Umbilical cord (tissue), 2 donors: Measurements from ENCODE around the gene MYB. TPM values are rescaled to one million over a fixed set of nuclear protein-coding genes. Genes with fewer than 3 reads are reported as not detected.

ENCODE experiments used
- DNase-seq: peaks from one replicate; pipeline ENCODE4 v3.0.0-alpha.2; 2015; ENCODE audit warnings: low spot score
- total RNA-seq: library from RNA; depleted of rRNA; stranded (reverse); fragments of >200 nt; gene quantifications from one replicate; pipeline ENCODE4 v1.2.3, GENCODE V29; 2014; ENCODE audit warnings: low replicate concordance; ENCODE audit not compliant: insufficient read depth

MYB gene
- total RNA-seq, 1 donor from 2014 or later: 0.72 TPM

DNA sequence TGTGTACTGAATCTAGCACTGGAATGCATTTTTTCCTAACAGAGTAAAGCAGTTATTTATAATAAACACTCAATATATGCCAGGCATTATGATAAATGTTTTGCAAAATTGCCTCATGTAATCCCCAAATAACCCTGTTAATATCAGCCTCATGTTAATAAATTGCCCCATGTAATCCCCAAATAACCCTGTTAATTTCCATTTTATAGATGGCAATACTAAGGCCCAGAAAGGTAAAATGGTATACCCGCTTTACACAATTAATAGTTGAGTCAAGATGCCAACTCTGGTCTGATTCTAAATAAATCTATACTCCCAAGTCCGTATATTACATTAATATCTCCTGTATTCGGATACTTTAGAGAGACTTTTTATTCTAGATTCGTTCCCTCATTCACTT lies 6.3 kb downstream of the MYB start:
- no peak for DNase-seq

DNA sequence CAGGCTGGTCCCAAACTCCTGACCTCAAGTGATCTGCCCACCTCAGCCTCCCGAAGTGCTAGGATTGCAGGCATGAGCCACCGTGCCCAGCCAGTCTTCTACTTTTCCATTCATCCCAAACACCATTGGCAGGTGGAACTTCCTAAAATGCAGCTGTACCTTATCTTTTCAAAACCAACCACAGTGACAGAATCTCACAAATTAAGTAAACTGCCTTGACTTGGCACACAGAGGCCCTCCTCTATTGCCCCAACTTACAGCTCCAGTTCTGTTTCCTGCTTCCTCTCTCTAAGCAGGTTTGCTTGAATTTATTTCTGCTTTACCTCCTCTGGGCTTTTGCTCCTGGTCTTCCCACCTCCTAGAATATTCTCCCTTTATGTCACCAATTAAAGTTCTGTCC lies 7.6 kb downstream of the MYB start:
- DNase-seq: no peak

DNA sequence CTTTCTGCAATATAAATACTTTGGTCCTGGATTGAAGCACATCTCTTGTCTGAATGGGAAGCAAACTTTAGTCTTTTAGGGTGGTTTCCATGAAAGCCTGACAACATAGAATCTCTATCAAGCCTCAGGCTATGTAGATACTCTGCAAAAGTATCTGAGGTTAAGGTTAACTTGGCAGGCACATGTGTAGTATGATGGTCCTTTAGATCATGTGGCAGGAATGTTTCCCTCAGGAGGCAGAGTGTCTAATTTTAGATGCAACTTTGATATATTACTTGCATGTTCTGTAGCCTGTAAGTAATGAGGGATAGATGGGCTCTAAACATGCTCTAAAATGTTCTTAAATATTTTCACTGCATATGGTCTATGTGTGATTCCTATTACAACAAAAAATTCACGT lies 8.2 kb downstream of the MYB start:
- DNase-seq: no peak

DNA sequence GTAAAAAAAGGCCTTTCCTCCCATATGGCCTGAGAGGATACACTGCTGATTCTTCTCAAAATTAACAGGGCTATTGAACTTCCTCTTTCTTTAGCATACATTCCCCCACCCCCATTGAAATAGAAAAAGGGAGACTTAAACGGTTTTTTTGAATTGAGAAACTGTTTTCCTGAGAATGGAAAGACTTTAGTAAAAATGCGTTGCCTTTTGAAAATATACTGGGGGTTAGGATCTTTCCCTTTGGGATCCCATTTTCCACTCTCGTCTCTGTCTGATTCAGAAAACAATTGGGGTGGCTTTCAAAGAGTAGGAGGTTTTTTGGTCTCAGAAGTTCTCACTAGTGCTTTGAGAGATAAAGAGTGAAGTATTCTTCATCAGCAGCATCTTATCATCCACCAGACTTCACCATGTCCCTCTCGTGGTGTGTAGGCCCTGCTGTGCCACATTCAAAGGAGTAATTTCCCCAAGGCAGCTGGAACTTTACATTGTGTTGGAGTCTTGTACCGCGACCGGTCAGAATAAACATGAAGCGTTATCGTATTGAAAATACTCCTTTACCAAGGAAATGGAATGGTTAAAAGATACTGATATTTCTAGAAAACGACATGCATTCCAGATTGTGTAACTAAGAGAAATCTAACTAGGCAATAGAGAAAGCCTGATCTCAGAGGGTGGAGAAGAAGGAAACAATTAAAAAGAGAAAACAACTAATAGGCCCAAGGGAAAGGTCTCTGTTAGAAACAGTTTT lies 10.6 kb downstream of the MYB start:
- DNase-seq: no peak

DNA sequence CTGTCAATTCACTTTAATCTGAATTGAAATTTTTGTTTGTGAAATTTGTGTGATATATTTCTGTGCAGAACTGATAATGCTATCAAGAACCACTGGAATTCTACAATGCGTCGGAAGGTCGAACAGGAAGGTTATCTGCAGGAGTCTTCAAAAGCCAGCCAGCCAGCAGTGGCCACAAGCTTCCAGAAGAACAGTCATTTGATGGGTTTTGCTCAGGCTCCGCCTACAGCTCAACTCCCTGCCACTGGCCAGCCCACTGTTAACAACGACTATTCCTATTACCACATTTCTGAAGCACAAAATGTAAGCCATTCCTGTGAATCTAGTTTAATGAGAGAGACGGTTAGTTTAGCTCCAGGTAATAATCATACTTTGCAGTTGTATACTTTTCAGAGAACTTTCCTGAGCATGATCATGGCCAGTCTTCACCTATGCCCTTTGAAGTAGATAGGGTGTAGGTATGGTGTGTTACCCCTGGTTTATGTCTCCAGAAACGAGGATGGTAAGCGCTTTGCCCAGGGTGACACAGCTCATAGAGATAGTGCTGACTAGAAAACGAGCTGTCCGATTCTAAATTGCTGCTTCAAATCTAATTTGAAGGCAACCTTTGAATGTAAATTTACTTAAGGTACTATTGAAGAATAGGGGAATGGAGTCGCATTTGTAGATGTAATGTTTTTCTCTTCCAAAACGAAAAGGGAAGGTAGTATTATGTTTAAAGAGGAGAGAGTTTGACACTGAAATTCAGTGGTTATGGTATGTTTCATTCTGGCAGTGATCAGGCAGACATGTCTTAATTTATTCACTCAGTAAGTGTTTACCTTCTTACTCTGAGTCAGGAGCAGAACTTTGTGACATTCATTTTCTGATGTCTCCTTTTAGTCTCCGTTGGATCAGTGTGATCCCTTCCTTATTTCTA lies 11.4 kb downstream of the MYB start:
- no peak for DNase-seq

- DNase-seq: no peak
Observed at GRCh38 chr6:135193221-135193620, 12.1 kb downstream of the MYB start.

- no peak for DNase-seq
Observed at GRCh38 chr6:135195041-135195440, 13.9 kb downstream of the MYB start.

- DNase-seq: no peak
Observed at GRCh38 chr6:135195522-135195921, 14.4 kb downstream of the MYB start.

- DNase-seq: no peak
Observed at GRCh38 chr6:135196739-135197510, 15.8 kb downstream of the MYB start.

GRCh38 chr6:135202836-135203235 lies 21.7 kb downstream of the MYB start:
- no peak for DNase-seq

- DNase-seq: no peak
Observed at GRCh38 chr6:135204951-135205350, 23.8 kb downstream of the MYB start.

DNA sequence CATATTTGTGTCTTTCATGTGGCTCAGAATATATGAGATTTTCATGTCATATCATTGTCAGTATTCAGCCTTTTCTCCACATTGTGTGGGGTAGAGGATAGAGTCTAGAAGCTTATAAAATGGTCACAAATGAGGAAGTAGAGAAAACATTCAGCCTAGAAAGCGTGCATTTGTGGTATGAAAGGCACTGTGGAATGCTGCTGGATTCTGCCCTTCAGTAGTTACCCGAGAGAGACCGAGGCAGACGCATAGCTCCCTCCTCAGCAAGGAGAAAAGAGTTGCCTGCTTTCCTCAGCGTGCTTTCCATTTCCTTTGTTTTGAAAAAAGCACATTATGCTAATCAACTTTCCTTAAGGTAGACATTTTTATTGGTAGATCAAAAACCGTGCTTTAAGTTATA lies 28.7 kb downstream of the MYB start:
- no peak for DNase-seq

DNA sequence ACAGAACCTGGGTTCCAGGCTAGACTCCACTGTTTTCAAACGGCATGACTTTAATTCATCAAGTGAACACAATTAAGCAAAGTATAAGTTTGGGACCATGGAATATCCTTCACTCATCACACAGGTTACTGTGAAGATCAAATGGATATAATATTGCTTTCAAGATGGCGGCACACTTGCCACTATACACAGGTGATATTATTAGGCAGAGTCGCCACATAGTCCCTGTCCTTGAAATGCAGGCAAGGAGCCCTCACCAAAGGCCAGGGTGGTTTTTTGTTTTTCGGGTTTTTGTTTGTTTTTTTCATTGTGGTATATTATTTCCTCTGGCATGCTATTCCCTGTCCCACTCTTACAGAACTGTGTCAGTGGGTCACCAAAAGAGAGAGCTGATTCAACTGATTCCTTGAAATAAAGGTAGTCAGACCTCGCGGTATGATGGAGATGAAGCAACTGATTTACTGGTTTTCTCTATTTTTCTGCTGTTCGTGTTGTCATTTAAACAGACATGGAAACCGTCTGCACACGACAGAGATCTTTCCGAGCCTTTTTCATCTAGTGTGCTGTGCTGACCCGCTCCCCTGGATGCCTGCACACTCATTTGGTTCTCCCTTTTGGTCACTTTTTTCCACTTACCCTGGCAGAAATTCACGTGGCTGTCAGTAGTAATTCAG lies 29.7 kb downstream of the MYB start:
- DNase-seq: no peak

GRCh38 chr6:135211306-135211702 lies 30.2 kb downstream of the MYB start:
- DNase-seq: no peak

- peak; percentile 79 for DNase-seq
Observed at GRCh38 chr6:135212020-135212806, 31.1 kb downstream of the MYB start.

- DNase-seq: no peak
Observed at GRCh38 chr6:135212935-135213334, 31.8 kb downstream of the MYB start.

DNA sequence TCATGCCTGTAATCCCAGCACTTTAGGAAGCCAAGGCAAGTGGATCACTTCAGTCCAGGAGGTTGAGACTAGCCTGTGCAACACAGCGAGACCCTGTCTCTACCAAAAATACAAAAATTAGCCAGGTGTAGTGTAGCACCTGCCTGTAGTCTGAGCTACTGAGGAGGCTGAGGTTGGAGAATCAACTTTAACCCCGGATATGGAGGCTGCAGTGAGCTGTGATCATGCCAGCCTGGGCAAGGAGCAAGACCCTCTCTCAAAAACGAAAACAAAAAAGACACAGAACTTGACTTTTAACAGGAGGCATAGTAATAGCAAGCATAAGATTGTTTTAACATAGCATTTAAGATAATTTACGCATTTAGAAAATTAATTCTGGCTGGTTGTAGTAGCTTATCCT lies 32.5 kb downstream of the MYB start:
- DNase-seq: no peak

- DNase-seq: no peak
Observed at GRCh38 chr6:135215160-135215559, 34.1 kb downstream of the MYB start.

GRCh38 chr6:135215563-135215962 lies 34.5 kb downstream of the MYB start:
- no peak for DNase-seq

DNA sequence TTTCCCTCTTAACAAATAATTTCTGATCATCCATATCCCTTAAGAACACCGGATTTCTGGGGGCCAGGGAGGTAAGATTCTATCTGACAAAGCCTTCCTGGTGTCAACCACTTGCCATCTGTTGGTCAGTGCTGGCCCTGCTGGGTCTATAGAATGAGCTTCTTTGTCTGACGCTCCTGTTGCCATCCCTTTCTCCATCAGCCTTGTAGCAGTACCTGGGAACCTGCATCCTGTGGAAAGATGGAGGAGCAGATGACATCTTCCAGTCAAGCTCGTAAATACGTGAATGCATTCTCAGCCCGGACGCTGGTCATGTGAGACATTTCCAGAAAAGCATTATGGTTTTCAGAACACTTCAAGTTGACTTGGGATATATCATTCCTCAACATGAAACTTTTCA lies 36.6 kb downstream of the MYB start:
- no peak for DNase-seq

DNA sequence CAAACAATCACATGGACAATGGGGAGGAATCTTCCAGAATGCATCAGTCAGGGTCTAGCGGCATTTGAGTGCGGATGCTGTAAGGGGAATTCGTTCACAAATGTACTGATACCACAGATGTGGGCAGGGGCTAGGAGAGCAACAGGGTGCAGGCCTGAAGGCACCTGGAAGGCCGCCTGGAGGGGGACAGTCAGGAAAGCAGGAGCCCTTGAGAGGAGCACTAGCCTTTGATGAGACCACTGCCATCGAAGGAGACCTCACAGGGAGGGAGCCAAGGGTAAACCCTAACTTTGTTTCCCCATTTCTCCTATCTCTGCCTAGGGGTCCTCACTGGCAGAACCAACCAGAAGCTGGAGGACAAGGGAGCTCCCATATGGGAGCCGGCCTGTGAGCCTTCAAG lies 38.2 kb downstream of the MYB start:
- no peak for DNase-seq
